GM13977 (cell line): ENCODE data around the gene OR13G1.

ENCODE experiments used
- DNase-seq: peaks from one replicate; pipeline ENCODE4 v3.0.0; 2012; ENCODE audit warnings: low spot score
- in situ Hi-C: fragments of 300-500 bp; cut with MboI; formaldehyde crosslinking; loops from one replicate; pipeline ENCODE4 v1.12.0; 2022; ENCODE audit warnings: low sequenced_read_pairs, low pct_unique_long_range_greater_than_20kb, mixed read lengths, inconsistent platforms; ENCODE audit not compliant: unreplicated experiment
- TF ChIP-seq, protein P1 (sequence below): IDR thresholded peaks from 2 replicates; pipeline ENCODE4 v1.5.1; 2012; ENCODE audit warnings: mild to moderate bottlenecking, control low read depth; ENCODE audit not compliant: insufficient read depth; ENCODE audit errors: extremely low read depth, missing control alignments

OR13G1 gene

GRCh38 chr1:247639381-247639981 is 40.1 kb downstream of the OR13G1 start:
- in situ Hi-C loops = no loop called here
- DNase-seq = no peak
- TF ChIP-seq, protein P1, sequence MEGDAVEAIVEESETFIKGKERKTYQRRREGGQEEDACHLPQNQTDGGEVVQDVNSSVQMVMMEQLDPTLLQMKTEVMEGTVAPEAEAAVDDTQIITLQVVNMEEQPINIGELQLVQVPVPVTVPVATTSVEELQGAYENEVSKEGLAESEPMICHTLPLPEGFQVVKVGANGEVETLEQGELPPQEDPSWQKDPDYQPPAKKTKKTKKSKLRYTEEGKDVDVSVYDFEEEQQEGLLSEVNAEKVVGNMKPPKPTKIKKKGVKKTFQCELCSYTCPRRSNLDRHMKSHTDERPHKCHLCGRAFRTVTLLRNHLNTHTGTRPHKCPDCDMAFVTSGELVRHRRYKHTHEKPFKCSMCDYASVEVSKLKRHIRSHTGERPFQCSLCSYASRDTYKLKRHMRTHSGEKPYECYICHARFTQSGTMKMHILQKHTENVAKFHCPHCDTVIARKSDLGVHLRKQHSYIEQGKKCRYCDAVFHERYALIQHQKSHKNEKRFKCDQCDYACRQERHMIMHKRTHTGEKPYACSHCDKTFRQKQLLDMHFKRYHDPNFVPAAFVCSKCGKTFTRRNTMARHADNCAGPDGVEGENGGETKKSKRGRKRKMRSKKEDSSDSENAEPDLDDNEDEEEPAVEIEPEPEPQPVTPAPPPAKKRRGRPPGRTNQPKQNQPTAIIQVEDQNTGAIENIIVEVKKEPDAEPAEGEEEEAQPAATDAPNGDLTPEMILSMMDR = no peak

DNA sequence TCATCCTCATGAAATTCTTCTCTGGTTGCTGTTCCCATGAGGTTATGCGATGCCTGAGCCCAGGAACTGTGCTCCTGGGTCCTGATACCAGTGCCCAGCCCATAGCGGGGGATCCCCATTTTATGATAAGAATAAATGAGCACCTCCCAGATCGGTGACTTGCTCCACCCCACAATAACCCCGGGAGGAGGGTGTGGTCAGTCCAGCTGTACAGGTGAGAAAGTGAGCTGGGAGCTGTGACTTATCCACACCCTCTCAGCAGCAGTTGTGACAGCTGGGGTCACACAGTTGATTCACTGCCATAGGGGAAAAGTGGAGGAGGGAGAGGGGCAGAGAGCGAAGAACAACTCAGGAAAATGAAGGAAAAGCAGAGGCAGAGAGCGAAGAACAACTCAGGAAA is 40.8 kb downstream of the OR13G1 start:
- in situ Hi-C loops = no loop called here
- TF ChIP-seq, protein P1 = no peak
- DNase-seq = no peak

DNA sequence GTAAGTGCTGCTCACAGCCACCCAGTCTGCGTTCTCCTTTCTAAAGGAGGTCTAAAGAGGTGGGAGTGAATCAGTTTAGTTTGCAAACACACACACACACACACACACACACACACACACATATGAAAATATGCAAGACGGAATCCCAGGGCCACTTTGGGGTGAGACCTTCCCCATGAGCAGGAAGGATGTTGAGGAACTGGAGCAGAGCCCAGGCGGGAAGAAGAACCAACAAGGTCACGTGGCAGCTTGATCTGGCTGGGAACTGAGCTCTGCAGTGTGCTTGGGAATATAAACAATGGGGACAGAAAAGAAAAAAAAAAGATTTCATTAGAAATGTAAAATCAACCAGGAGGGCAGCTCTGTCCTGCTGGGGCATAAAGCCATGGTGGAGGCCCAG is 41.5 kb downstream of the OR13G1 start:
- in situ Hi-C loops = no loop called here
- TF ChIP-seq, protein P1 = no peak
- DNase-seq = no peak

GRCh38 chr1:247627951-247628350 is 51.6 kb downstream of the OR13G1 start:
- no peak for DNase-seq
- TF ChIP-seq, protein P1 = no peak
- in situ Hi-C loops = no loop called here
